ENCODE data around the gene CCND3.

CCND3 gene

GRCh38 chr6:41941280-41942066 lies at the start of gene CCND3:
Gene CCND3 (minus strand): TSS chr6:41941808. CDS start chr6:41941649, 159 bp downstream.
- POLR2A ChIA-PET, result no interaction called here
- DNase-seq (ENCODE audit: extremely low spot score), result peak; percentile 94
- TF ChIP-seq CTCF (IDR thresholded peaks at IDR 0.05; ENCODE audit: control extremely low read depth, extremely low read depth, low read depth, missing control alignments), result no peak
- CTCF ChIA-PET, result interaction anchor here (0.8 to 6.8 kb wide), 9 partner anchors 10 to 154 kb away, joined by 3 to 57 read pairs (median 8); partner anchors contain the start of genes BYSL, MED20 and TOMM6

GRCh38 chr6:41986339-41986738 lies 44.7 kb upstream of the CCND3 start:
- DNase-seq (ENCODE audit: extremely low spot score), result no peak
- POLR2A ChIA-PET, result no interaction called here
- CTCF ChIA-PET, result interaction anchor here (1.5 to 1.7 kb wide), 2 partner anchors 20 to 281 kb away, joined by 3 read pairs; no protein-coding TSS in a partner anchor
- TF ChIP-seq CTCF (IDR thresholded peaks at IDR 0.05; ENCODE audit: control extremely low read depth, extremely low read depth, low read depth, missing control alignments), result no peak

GRCh38 chr6:41984623-41985022 lies 43.0 kb upstream of the CCND3 start:
- POLR2A ChIA-PET, result no interaction called here
- CTCF ChIA-PET, result no interaction called here
- no peak for DNase-seq (ENCODE audit: extremely low spot score)
- no peak for TF ChIP-seq CTCF (IDR thresholded peaks at IDR 0.05; ENCODE audit: control extremely low read depth, extremely low read depth, low read depth, missing control alignments)

- ChIA-PET POLR2A (no interaction called here), CTCF (interaction anchor here (1.0 to 1.7 kb wide), 4 partner anchors 12 to 201 kb away, joined by 3 to 6 read pairs (median 3); no protein-coding TSS in a partner anchor)
- peak; percentile 31 for DNase-seq (ENCODE audit: extremely low spot score)
- no peak for TF ChIP-seq CTCF (IDR thresholded peaks at IDR 0.05; ENCODE audit: control extremely low read depth, extremely low read depth, low read depth, missing control alignments)
Observed at GRCh38 chr6:41976794-41977484, 35.3 kb upstream of the CCND3 start.

GRCh38 chr6:41975276-41975675 lies 33.7 kb upstream of the CCND3 start:
- ChIA-PET POLR2A (no interaction called here), CTCF (interaction anchor here (1.6 kb wide), 1 partner anchor 12 kb away, joined by 4 read pairs; no protein-coding TSS in a partner anchor)
- DNase-seq (ENCODE audit: extremely low spot score), result no peak
- TF ChIP-seq CTCF (IDR thresholded peaks at IDR 0.05; ENCODE audit: control extremely low read depth, extremely low read depth, low read depth, missing control alignments), result no peak

- DNase-seq (ENCODE audit: extremely low spot score), result no peak
Observed at GRCh38 chr6:41974281-41974825, 32.7 kb upstream of the CCND3 start.

More at GRCh38 chr6:41974281-41974825, 32.7 kb upstream of the CCND3 start:
- TF ChIP-seq CTCF (IDR thresholded peaks at IDR 0.05; ENCODE audit: control extremely low read depth, extremely low read depth, low read depth, missing control alignments), result no peak
- POLR2A ChIA-PET, result no interaction called here
- CTCF ChIA-PET, result no interaction called here
